ENCODE measurements around the gene MED15. TPM values are rescaled to one million over a fixed set of nuclear protein-coding genes. Genes with fewer than 3 reads are reported as not detected.

Gene MED15
- total RNA-seq, 1 donor from 2014 or later = 111 TPM

DNA sequence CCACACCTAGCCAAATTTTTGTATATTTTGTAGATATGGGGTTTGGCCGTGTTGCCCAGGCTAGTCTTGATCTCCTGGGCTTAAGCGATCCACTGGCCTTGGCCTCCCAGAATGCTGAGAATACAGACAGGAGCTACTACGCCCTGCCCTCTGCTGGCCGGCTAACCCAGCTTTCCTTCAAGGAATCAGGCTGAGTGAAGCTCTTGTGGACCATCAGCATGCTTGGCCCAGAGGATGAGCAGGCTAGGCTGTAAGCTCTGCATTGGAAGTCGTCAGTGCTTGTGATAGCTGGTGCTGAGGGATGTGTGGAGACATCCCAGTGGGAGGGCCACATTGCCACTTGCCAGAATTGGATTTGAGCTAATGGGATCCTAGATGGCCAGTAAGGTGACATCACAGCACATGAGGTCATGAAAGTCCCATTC is 60.6 kb downstream of the MED15 start:
- H3K36me3 Mint-ChIP-seq (ENCODE audit: low read depth) = peaks cover 25% of the 10 kb centered on the region
- DNase-seq (ENCODE audit: low spot score) = peak; percentile 62
- TF ChIP-seq, protein P1, sequence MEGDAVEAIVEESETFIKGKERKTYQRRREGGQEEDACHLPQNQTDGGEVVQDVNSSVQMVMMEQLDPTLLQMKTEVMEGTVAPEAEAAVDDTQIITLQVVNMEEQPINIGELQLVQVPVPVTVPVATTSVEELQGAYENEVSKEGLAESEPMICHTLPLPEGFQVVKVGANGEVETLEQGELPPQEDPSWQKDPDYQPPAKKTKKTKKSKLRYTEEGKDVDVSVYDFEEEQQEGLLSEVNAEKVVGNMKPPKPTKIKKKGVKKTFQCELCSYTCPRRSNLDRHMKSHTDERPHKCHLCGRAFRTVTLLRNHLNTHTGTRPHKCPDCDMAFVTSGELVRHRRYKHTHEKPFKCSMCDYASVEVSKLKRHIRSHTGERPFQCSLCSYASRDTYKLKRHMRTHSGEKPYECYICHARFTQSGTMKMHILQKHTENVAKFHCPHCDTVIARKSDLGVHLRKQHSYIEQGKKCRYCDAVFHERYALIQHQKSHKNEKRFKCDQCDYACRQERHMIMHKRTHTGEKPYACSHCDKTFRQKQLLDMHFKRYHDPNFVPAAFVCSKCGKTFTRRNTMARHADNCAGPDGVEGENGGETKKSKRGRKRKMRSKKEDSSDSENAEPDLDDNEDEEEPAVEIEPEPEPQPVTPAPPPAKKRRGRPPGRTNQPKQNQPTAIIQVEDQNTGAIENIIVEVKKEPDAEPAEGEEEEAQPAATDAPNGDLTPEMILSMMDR (IDR thresholded peaks at IDR 0.05) = peak; percentile 73
- no peaks in the 10 kb centered on the region for H3K27me3 Mint-ChIP-seq (ENCODE audit: low read depth)
- peaks cover 75% of the 10 kb centered on the region for H3K4me1 Mint-ChIP-seq (ENCODE audit: low read depth)
- H3K4me3 Mint-ChIP-seq (ENCODE audit: unreplicated experiment) = no peak overlapping the region
- peak overlapping the region; percentile 99 for H3K27ac Mint-ChIP-seq (ENCODE audit: unreplicated experiment)
- H3K9me3 Mint-ChIP-seq (ENCODE audit: low read depth) = no peaks in the 10 kb centered on the region

DNA sequence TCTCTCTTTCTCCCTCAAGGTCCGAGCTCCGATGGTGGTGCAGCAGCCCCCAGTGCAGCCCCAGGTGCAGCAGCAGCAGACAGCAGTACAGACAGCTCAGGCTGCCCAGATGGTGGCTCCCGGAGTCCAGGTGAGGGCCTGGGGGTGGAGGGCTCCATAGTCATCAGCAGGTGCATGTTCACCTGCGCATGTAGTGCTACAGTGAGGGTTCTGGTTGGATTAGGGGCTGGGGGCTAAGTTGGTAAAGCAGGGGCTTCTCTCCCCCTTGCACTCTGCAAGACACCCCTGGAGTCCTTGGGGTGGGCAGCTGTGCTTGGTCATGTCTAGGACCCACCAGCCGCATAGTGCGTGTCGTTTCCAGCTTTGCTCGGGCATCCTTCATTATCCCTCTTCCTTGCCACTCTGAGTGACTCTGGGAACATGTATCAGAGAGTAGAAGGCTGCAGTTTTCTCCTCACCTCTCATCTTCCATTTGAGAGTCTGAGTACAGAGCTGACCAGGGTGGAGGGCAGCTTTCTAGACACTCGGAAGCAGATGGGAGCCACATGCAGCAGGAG is 61.2 kb downstream of the MED15 start:
- peaks cover 30% of the 10 kb centered on the region for H3K36me3 Mint-ChIP-seq (ENCODE audit: low read depth)
- peak overlapping the region; percentile 9 for H3K4me3 Mint-ChIP-seq (ENCODE audit: unreplicated experiment)
- H3K9me3 Mint-ChIP-seq (ENCODE audit: low read depth) = no peaks in the 10 kb centered on the region
- TF ChIP-seq, protein P1 (IDR thresholded peaks at IDR 0.05) = no peak
- no peaks in the 10 kb centered on the region for H3K27me3 Mint-ChIP-seq (ENCODE audit: low read depth)
- peak overlapping the region; percentile 99 for H3K27ac Mint-ChIP-seq (ENCODE audit: unreplicated experiment)
- H3K4me1 Mint-ChIP-seq (ENCODE audit: low read depth) = peaks cover 80% of the 10 kb centered on the region
- peak; percentile 97 for DNase-seq (ENCODE audit: low spot score)

DNA sequence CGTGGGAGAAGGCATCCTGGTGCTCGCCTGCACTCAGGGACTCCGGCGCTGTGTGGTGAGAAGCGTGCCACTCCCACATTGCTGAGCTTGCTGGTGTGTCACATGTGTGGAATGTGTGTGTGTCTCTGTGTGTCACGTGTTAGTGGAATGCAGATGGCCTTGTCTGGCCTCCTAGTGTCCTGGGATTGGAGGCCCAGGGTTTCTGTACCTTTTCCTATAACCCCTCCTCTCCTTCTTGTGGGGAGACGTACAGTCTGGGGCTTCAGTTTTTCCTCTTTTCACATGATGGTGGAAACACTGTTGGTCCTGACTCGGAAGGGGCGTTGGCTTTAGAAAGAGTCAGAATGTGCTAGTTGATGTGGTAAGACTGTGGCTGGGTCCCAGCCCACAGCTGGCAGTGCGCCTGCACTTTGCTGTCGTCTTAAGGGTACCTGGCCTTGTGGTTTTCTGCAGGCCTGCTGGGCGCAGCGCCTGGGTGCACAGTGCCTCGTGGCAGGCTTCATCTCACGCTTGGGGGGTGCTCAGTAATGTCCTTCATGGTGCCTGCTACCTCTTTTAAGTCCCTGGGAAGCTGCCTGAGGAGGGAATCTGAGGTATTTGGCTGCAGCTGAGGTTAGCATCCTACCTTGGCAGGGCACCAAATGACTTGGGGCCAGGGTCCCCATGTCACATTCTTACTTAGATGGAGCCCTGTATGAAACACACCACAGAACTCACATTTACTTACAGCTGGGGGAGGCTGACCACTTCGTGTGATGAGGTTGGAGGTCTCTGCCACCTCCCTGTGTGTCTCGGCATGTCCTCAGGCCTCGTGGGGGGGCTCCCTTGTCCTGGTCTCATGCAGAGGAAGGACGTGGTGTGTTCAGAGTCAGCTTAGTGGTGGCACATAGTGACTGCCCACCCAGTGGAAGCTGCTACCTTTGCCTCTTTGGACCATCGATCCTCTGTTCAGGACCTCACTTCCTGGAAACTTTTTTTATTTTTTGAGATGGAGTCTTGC is 61.9 kb downstream of the MED15 start:
- TF ChIP-seq, protein P1 (IDR thresholded peaks at IDR 0.05) = no peak
- Mint-ChIP-seq H3K4me3 (ENCODE audit: unreplicated experiment) (no peak overlapping the region), H3K27me3 (ENCODE audit: low read depth) (no peaks in the 10 kb centered on the region), H3K36me3 (ENCODE audit: low read depth) (peaks cover 35% of the 10 kb centered on the region), H3K9me3 (ENCODE audit: low read depth) (no peaks in the 10 kb centered on the region), H3K27ac (ENCODE audit: unreplicated experiment) (peak overlapping the region; percentile 99), H3K4me1 (ENCODE audit: low read depth) (peaks cover 75% of the 10 kb centered on the region)
- peak; percentile 34 for DNase-seq (ENCODE audit: low spot score)

DNA sequence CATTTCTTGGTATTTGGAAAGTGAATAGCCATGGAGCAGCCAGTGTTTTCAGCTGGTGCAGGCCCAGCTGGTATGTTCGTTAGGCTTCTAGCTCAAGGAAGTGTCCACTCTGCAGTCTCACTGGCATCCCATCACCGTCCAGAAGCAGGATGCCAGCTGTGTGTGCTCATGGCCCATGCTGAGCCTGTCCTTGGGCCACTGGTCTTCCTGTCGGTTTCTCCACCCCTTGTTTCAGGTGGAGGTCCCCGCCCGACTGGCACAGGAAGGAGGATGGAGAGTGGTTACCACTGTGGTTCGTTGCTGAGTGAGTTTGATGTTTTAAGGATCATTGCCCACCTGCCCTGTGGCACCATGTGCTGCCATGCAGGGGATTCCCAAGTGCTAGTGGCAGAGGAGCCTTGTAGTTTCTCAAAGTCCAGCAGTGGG is 63.7 kb downstream of the MED15 start:
- H3K4me3 Mint-ChIP-seq (ENCODE audit: unreplicated experiment) = no peak overlapping the region

DNA sequence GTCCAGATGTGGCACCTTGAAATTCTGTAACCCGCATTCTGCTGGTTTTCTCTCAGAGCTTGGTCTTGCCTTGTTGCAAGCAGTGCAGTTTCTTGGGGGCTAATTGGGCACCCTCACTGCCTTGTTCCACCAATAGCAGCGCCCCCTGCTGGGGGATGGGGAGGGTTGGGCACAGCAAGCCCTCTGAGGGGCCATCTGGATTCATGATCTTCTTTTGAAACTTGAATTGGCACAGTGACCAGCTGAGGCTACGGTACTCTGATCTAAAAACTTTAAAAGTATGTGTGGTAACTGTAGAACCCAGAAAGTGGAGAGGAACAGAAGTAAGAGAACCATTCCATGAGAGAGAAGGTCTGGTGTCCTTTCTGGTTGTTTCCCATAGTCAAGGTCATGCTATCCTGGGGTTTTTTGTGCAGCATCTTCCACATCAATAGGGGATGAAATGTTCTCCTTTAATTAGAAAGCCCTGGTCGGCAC is 64.2 kb downstream of the MED15 start:
- Mint-ChIP-seq H3K4me3 (ENCODE audit: unreplicated experiment) (no peak overlapping the region), H3K36me3 (ENCODE audit: low read depth) (peaks cover 36% of the 10 kb centered on the region)

More for the DNA sequence above, 63.7 kb downstream of the MED15 start:
- peak overlapping the region; percentile 99 for H3K27ac Mint-ChIP-seq (ENCODE audit: unreplicated experiment)
- TF ChIP-seq, protein P1 (IDR thresholded peaks at IDR 0.05) = no peak
- H3K4me1 Mint-ChIP-seq (ENCODE audit: low read depth) = peaks cover 63% of the 10 kb centered on the region
- no peaks in the 10 kb centered on the region for H3K9me3 Mint-ChIP-seq (ENCODE audit: low read depth)
- DNase-seq (ENCODE audit: low spot score) = no peak
- no peaks in the 10 kb centered on the region for H3K27me3 Mint-ChIP-seq (ENCODE audit: low read depth)
- H3K36me3 Mint-ChIP-seq (ENCODE audit: low read depth) = peaks cover 38% of the 10 kb centered on the region

More for the DNA sequence above, 64.2 kb downstream of the MED15 start:
- no peak for DNase-seq (ENCODE audit: low spot score)
- TF ChIP-seq, protein P1 (IDR thresholded peaks at IDR 0.05) = peak; percentile 80
- peaks cover 61% of the 10 kb centered on the region for H3K4me1 Mint-ChIP-seq (ENCODE audit: low read depth)
- H3K27me3 Mint-ChIP-seq (ENCODE audit: low read depth) = no peaks in the 10 kb centered on the region
- no peak overlapping the region for H3K27ac Mint-ChIP-seq (ENCODE audit: unreplicated experiment)
- no peaks in the 10 kb centered on the region for H3K9me3 Mint-ChIP-seq (ENCODE audit: low read depth)
